ENCODE measurements around the gene PHYHD1. TPM values are rescaled to one million over a fixed set of nuclear protein-coding genes. Genes with fewer than 3 reads are reported as not detected.

The PHYHD1 gene
- total RNA-seq, 1 experiment from 2014 or later, result 18.0 TPM

DNA sequence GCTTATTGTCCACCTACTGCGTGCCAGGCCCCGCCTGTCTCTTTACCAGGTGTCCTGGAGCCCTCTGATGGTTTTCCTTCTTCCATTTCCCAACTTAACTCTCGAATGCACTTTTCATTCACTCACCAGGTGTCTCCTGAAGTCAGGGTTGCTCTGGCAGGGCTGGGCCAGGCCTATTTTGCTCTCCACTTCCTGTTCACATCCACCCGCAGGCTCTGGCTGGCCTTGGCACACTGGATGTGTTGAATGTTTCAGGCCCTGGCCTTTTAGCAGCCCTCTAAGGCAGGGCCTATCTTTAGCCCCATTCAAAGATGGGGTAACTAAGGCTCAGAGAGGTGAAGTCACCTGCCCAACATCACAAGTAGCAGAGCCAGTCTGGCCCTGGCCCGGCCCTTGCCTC, 22.4 kb upstream of the PHYHD1 start:
- H2BK120ac ChIP-seq (ENCODE audit: low read depth, low read length, poor library complexity, severe bottlenecking), result no peak overlapping the region
- H3K4me3 Mint-ChIP-seq, result no peak overlapping the region
- H3K27me3 ChIP-seq (ENCODE audit: insufficient read depth, low read length), result no peaks in the 10 kb centered on the region
- WGBS (ENCODE audit: extremely low coverage, insufficient read length, low lambda C conversion rate), result no CpG with 5 or more reads among the region's 5 CpGs
- H3K79me2 ChIP-seq (ENCODE audit: insufficient read depth, low read length), result peaks cover 3% of the 10 kb centered on the region; the same call in 1 of the 2 replicates
- H3K79me1 ChIP-seq (ENCODE audit: insufficient read depth, low read depth, low read length, poor library complexity, severe bottlenecking), result no peaks in the 10 kb centered on the region
- H3K4ac ChIP-seq (ENCODE audit: low read depth, low read length), result no peak overlapping the region
- H3K9me3 Mint-ChIP-seq, result no peaks in the 10 kb centered on the region
- H3K4me1 ChIP-seq (ENCODE audit: insufficient read depth, low read length), result no peaks in the 10 kb centered on the region; the same call in 1 of the 2 replicates
- H3K14ac ChIP-seq (ENCODE audit: insufficient read depth, low read length), result no peak overlapping the region
- no peak for TF ChIP-seq CTCF (conservative IDR thresholded peaks at IDR 0.05)
- H4K91ac ChIP-seq (ENCODE audit: insufficient read length, low read depth, low read length), result no peak overlapping the region
- no peak overlapping the region for H3K4me2 ChIP-seq (ENCODE audit: insufficient read depth, insufficient read length, low read length)
- H3K23me2 ChIP-seq (ENCODE audit: insufficient read length, low read depth, low read length, poor library complexity, severe bottlenecking), result no peaks in the 10 kb centered on the region
- no peak overlapping the region for H2AK5ac ChIP-seq (ENCODE audit: insufficient read length, low read length)
- no peak overlapping the region for H3K18ac ChIP-seq (ENCODE audit: insufficient read length, low read depth, low read length)
- no peaks in the 10 kb centered on the region for H3K27me3 Mint-ChIP-seq (ENCODE audit: low read depth)
- no peak overlapping the region for H3K23ac ChIP-seq (ENCODE audit: insufficient read length, low read depth, low read length)
- no peak for DNase-seq
- H3K9ac ChIP-seq (ENCODE audit: extremely low read depth, insufficient read length, low read length), result no peak overlapping the region
- no peaks in the 10 kb centered on the region for H4K20me1 ChIP-seq (ENCODE audit: control insufficient read depth, insufficient read depth, insufficient read length)
- no peak overlapping the region for H3K27ac ChIP-seq (ENCODE audit: insufficient read length, low read depth, low read length)
- no peak overlapping the region for H4K5ac ChIP-seq (ENCODE audit: insufficient read length, low read depth, low read length)
- no peak overlapping the region for H4K8ac ChIP-seq (replicated peaks; ENCODE audit: insufficient read length, low read depth, low read length)
- H2BK20ac ChIP-seq (ENCODE audit: low read depth, low read length, poor library complexity, severe bottlenecking), result no peak overlapping the region
- no peak overlapping the region for H2BK15ac ChIP-seq (ENCODE audit: low read depth, low read length)
- H3T11ph ChIP-seq (ENCODE audit: low read length), result no peak overlapping the region
- H3K9me3 ChIP-seq (ENCODE audit: control insufficient read depth, low read depth, low read length), result no peaks in the 10 kb centered on the region
- H2BK12ac ChIP-seq (ENCODE audit: insufficient read length, low read depth, low read length), result no peak overlapping the region
- H2AFZ ChIP-seq (ENCODE audit: low read length), result no peak overlapping the region
- peaks cover 15 to 25% of the 10 kb centered on the region in 2 experiments for H3K4me1 Mint-ChIP-seq
- no peak overlapping the region for H2BK5ac ChIP-seq (ENCODE audit: insufficient read length, low read length)
- H3K36me3 Mint-ChIP-seq (ENCODE audit: insufficient read depth in 1 of 3, low read depth in 3 of 3), result peaks cover 14 to 35% (median 26%) of the 10 kb centered on the region in 3 experiments
- peak overlapping the region; percentile 68 to 85 (median 83) for H3K27ac Mint-ChIP-seq
- no peak overlapping the region for H3K56ac ChIP-seq (ENCODE audit: insufficient read length, low read depth, low read length)
